GM13976 (cell line): ENCODE data around the gene CLSTN2.

Experiments used
- DNase-seq: peaks from one replicate; pipeline ENCODE4 v3.0.0; 2012; ENCODE audit warnings: low spot score
- CTCF ChIP-seq: IDR thresholded peaks from 2 replicates; pipeline ENCODE4 v1.5.1; 2012; ENCODE audit warnings: borderline replicate concordance, mild to moderate bottlenecking; ENCODE audit not compliant: insufficient read depth; ENCODE audit errors: extremely low read depth, missing control alignments, control extremely low read depth
- in situ Hi-C: fragments of 300-500 bp; cut with MboI; formaldehyde crosslinking; loops from one replicate; pipeline ENCODE4 v1.12.0; 2022; ENCODE audit warnings: low sequenced_read_pairs, mixed read lengths, inconsistent platforms; ENCODE audit not compliant: unreplicated experiment

CLSTN2 gene

GRCh38 chr3:140053794-140054193 lies 118.8 kb downstream of the CLSTN2 start:
- no peak for TF ChIP-seq CTCF
- no peak for DNase-seq
- in situ Hi-C loops: no loop called here

GRCh38 chr3:140055092-140055791 lies 120.3 kb downstream of the CLSTN2 start:
- in situ Hi-C loops: no loop called here
- no peak for TF ChIP-seq CTCF
- no peak for DNase-seq

DNA sequence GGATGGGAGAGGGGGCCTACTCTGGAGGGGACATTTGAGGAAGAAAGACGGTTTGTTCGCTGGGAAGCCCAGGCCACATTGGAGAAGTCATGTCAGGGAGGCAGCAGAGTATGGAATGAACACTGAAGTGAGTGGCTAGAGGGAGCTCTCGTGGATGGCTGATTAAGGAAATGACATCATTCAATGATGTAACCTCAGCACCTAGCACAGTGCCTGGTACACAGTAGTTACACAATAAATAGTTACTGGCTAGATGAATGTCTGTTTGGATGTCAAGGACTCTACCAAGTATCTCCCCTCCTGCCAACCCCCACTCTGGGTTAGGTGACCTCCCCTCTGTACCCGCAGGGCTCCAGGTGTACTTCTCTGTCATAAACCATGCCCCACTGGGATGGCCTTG lies 121.1 kb downstream of the CLSTN2 start:
- TF ChIP-seq CTCF: no peak
- in situ Hi-C loops: no loop called here

GRCh38 chr3:140061211-140061610 lies 126.2 kb downstream of the CLSTN2 start:
- in situ Hi-C loops: no loop called here
- TF ChIP-seq CTCF: no peak
- DNase-seq: no peak

More for the DNA sequence above, 121.1 kb downstream of the CLSTN2 start:
- no peak for DNase-seq

- in situ Hi-C loops: no loop called here
- no peak for TF ChIP-seq CTCF
- no peak for DNase-seq
These were observed 127.5 kb downstream of the CLSTN2 start for GRCh38 chr3:140062461-140062860.

GRCh38 chr3:140067487-140067886 lies 132.5 kb downstream of the CLSTN2 start:
- no peak for TF ChIP-seq CTCF
- no peak for DNase-seq
- in situ Hi-C loops: no loop called here
